Heart left ventricle (tissue), 16 donors: ENCODE measurements around the gene GC. TPM values are rescaled to one million over a fixed set of nuclear protein-coding genes. Genes with fewer than 3 reads are reported as not detected.

ENCODE experiments used
- ATAC-seq, 4 donors: fragments of 200-7000 bp; cut with Tn5 transposase; one replicate each; pipeline ENCODE4 v1.9.1; 2020 to 2022; ENCODE audit warnings: moderate library complexity in 4 of 4, mild to moderate bottlenecking in 3 of 4, moderate number of reproducible peaks in 1 of 4
- DNase-seq, 5 donors: peaks; one replicate each; pipeline ENCODE4 v3.0.0-alpha.2; 2020
- H3K27ac ChIP-seq, 12 donors: fragments of 200-600 bp; sonication (generic) in 4 of 12; one replicate each; pipeline versions ENCODE4 v1.5.0 to v1.8.0; 2016 to 2022; ENCODE audit warnings: mild to moderate bottlenecking in 2 of 12
- H3K27me3 ChIP-seq, 9 donors: fragments of 200-600 bp; sonication (generic) in 2 of 9; one replicate each; pipeline versions ENCODE4 v1.5.1 to v1.8.0; 2016 to 2022; ENCODE audit warnings: mild to moderate bottlenecking in 3 of 9
- H3K36me3 ChIP-seq, 9 donors: fragments of 200-600 bp; sonication (generic) in 2 of 9; one replicate each; pipeline versions ENCODE4 v1.5.0 to v1.8.0; 2018 to 2022; ENCODE audit warnings: mild to moderate bottlenecking in 2 of 9
- H3K4me1 ChIP-seq, 12 donors: fragments of 200-600 bp; sonication (generic) in 4 of 12; one replicate each; pipeline versions ENCODE4 v1.5.0 to v1.8.0; 2016 to 2022; ENCODE audit warnings: mild to moderate bottlenecking in 3 of 12
- H3K4me3 ChIP-seq, 12 donors: fragments of 200-600 bp; sonication (generic) in 4 of 12; one replicate each; pipeline versions ENCODE4 v1.5.0 to v1.8.0; 2017 to 2022; ENCODE audit warnings: mild to moderate bottlenecking in 9 of 12, moderate library complexity in 4 of 12
- H3K9me3 ChIP-seq, 12 donors: fragments of 200-600 bp; sonication (generic) in 4 of 12; one replicate each; pipeline versions ENCODE4 v1.5.0 to v1.8.0; 2016 to 2022; ENCODE audit warnings: mild to moderate bottlenecking in 1 of 12
- CTCF ChIP-seq, 12 donors: fragments of 200-600 bp; sonication (generic) in 4 of 12; IDR thresholded peaks; one replicate each; pipeline versions ENCODE4 v1.5.0 to v1.8.0; 2018 to 2022; ENCODE audit warnings: antibody characterized with exemption in 12 of 12, mild to moderate bottlenecking in 5 of 12
- POLR2A ChIP-seq, 2 donors: fragments of 450-650 bp; IDR thresholded peaks; one replicate each; pipeline ENCODE4 v1.6.1; 2017; ENCODE audit warnings: antibody characterized with exemption in 2 of 2, mild to moderate bottlenecking in 2 of 2, moderate library complexity in 2 of 2
- WGBS, 4 donors: extraction: QIAGEN DNeasy Blood & Tissue Kit in 2 of 4; methylation state at CpG; one replicate each; pipeline versions ENCODE4 v1.1.5 to v1.1.7; 2013 to 2018; 5-methylcytosine and 5-hydroxymethylcytosine counted together
- intact Hi-C, 10 donors: fragments of 100-400 bp; cut with DNase I; formaldehyde crosslinking; loops; one replicate each; pipeline versions ENCODE4 v1.11.1 to v1.14.2; 2022
- polyA plus RNA-seq, 2 donors: library from polyadenylated mRNA; stranded (reverse); fragments of 200-250 nt; gene quantifications; one replicate each; pipeline ENCODE4 v1.2.3, GENCODE V29; 2013
- total RNA-seq, 9 donors: library from RNA; depleted of rRNA in 2 of 9; stranded (reverse); fragments of >200 nt in 2 of 9; fragmentation: NEBNext Ultra II Directional in 3 of 9; extraction: Animal tissue kit (Norgen Biotek cat#: 25700) in 3 of 9; gene quantifications; one replicate each; pipeline versions ENCODE4 v1.1.0 to v1.2.4, GENCODE V29; 2016 to 2023
- donor health status: ischemic (EF 13 %, LVEDD 7.1; RV severe dilation, severe dysfunction).
- donor health status: healthy with polysubstance abuse.
- donor health status: DM: no; HTN: yes; CAD: no.
- donor health status: DM: no; HTN: no; CAD: no.
- donor health status: ischemic (EF 25% LVEDD 6.9; RV normal size, moderate dysfunction).
- donor health status: ischemic (EF 25% LVEDD 5.7; RV mildly dilated, moderate dysfunction).
- donor health status: healthy.
- donor health status: DM: yes; HTN: yes; CAD: no.
- donor health status: ischemic (EF 35%, LVEDD 5.7; RV mildly dilated, moderate dysfunction).
- donor health status: nonischemic (EF 11% LVEDD 7.7; RV severe dilation, severe dysfunction).
- donor health status: DM: yes; HTN: yes; CAD: no.
- donor health status: PGD.
- donor health status: ischemic (EF 29% LVEDD 5.4; RV normal size, mild dysfunction).
- donor health status: nonischemic (EF 23%, LVEDD 6.1; RV moderate dilation, normal function).

GC gene
- total and polyA plus RNA-seq, 11 donors = 0.11 to 0.55 TPM; not detected in 9

GRCh38 chr4:71777891-71778290, 6.0 kb downstream of the GC start:
- Histone ChIP-seq H3K4me1 (no peaks in the 10 kb centered on the region), H3K4me3 (no peak overlapping the region), H3K27ac (no peak overlapping the region), H3K9me3 (no peaks in the 10 kb centered on the region), H3K36me3 (no peaks in the 10 kb centered on the region), H3K27me3 (peaks cover 0 to 5% (median 0%) of the 10 kb centered on the region in 9 donors)
- TF ChIP-seq CTCF (IDR thresholded peaks at IDR 0.05) (no peak), POLR2A (IDR thresholded peaks at IDR 0.05) (no peak)
- no peak for ATAC-seq
- intact Hi-C loops = loop anchor here in 1 of 10 donors (10.0 kb wide), 1 partner anchor 527 kb away; no protein-coding TSS in a partner anchor
- DNase-seq = no peak

- 92 to 94% (median 93%) methylated on average over 2 of the region's 2 CpGs for WGBS, 4 donors
- intact Hi-C loops = loop anchor here in 1 of 10 donors (10.0 kb wide), 1 partner anchor 529 kb away; no protein-coding TSS in a partner anchor
- H3K4me1 ChIP-seq = no peaks in the 10 kb centered on the region
- no peak for TF ChIP-seq CTCF (IDR thresholded peaks at IDR 0.05)
- no peak for TF ChIP-seq POLR2A (IDR thresholded peaks at IDR 0.05)
- DNase-seq (no peak), ATAC-seq (no peak)
- peaks cover 0 to 5% (median 0%) of the 10 kb centered on the region in 9 donors for H3K27me3 ChIP-seq
- no peaks in the 10 kb centered on the region for H3K9me3 ChIP-seq
- no peaks in the 10 kb centered on the region for H3K36me3 ChIP-seq
- H3K4me3 ChIP-seq = no peak overlapping the region
- H3K27ac ChIP-seq = no peak overlapping the region
Measured at GRCh38 chr4:71775449-71775848, 8.4 kb downstream of the GC start.

- Histone ChIP-seq H3K27me3 (peaks cover 0 to 5% (median 0%) of the 10 kb centered on the region in 9 donors), H3K9me3 (no peaks in the 10 kb centered on the region), H3K27ac (no peak overlapping the region), H3K36me3 (no peaks in the 10 kb centered on the region), H3K4me1 (no peaks in the 10 kb centered on the region), H3K4me3 (no peak overlapping the region)
- ATAC-seq = no peak
- TF ChIP-seq CTCF (IDR thresholded peaks at IDR 0.05) = no peak
- TF ChIP-seq POLR2A (IDR thresholded peaks at IDR 0.05) = no peak
- intact Hi-C loops = loop anchor here in 1 of 10 donors (10.0 kb wide), 1 partner anchor 531 kb away; no protein-coding TSS in a partner anchor
- 31 to 40% (median 35%) methylated on average over 3 of the region's 3 CpGs for WGBS, 4 donors
- no peak for DNase-seq
Measured at GRCh38 chr4:71774136-71774535, 9.7 kb downstream of the GC start.

DNA sequence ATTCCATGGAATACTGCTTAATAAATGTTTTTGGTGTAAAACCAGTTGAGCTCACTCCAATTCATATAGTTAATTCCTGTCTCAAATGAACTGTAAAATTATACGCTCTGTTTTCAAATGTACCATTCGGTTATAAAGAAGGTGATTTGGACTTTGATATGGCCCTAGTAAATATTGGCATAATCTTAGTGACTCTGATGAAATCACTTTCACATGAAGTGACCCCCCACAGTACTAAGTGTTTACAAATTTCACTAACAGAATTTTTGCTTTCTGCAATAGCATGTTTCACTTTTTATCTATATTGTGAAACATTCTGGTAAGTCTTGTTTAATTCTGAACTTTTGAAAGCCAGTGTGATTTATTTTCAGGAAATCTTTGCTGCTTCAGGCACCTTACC, 10.9 kb downstream of the GC start:
- no peak overlapping the region for H3K27ac ChIP-seq

More for the DNA sequence above, 10.9 kb downstream of the GC start:
- 77 to 95% (median 89%) methylated on average over 2 of the region's 2 CpGs for WGBS, 4 donors
- Histone ChIP-seq H3K4me3 (no peak overlapping the region), H3K9me3 (no peaks in the 10 kb centered on the region), H3K27me3 (peaks cover 0 to 5% (median 0%) of the 10 kb centered on the region in 9 donors), H3K4me1 (no peaks in the 10 kb centered on the region), H3K36me3 (no peaks in the 10 kb centered on the region)
- no peak for TF ChIP-seq POLR2A (IDR thresholded peaks at IDR 0.05)
- no peak for TF ChIP-seq CTCF (IDR thresholded peaks at IDR 0.05)
- DNase-seq = no peak
- intact Hi-C loops = loop anchor here in 1 of 10 donors (10.0 kb wide), 1 partner anchor 532 kb away; no protein-coding TSS in a partner anchor
- ATAC-seq = no peak
